HG02798 (cell line): ENCODE results near the gene DES.
A peak's percentile ranks its signal among the peaks of the same experiment; 100 is the strongest.

Experiments
- ATAC-seq: cut with Tn5 transposase; IDR thresholded peaks from one replicate; pipeline ENCODE4 v1.9.1; 2021; ENCODE audit warnings: mild to moderate bottlenecking; ENCODE audit not compliant: unreplicated experiment, poor library complexity

The DES gene

GRCh38 chr2:219470429-219470828 lies 52.3 kb downstream of the DES start:
- ATAC-seq, result no peak

GRCh38 chr2:219471476-219472371 lies 53.5 kb downstream of the DES start:
- ATAC-seq, result no peak

GRCh38 chr2:219472629-219473187 lies 54.5 kb downstream of the DES start:
- no peak for ATAC-seq

- ATAC-seq, result no peak
Measured at GRCh38 chr2:219473511-219473910, 55.3 kb downstream of the DES start.

DNA sequence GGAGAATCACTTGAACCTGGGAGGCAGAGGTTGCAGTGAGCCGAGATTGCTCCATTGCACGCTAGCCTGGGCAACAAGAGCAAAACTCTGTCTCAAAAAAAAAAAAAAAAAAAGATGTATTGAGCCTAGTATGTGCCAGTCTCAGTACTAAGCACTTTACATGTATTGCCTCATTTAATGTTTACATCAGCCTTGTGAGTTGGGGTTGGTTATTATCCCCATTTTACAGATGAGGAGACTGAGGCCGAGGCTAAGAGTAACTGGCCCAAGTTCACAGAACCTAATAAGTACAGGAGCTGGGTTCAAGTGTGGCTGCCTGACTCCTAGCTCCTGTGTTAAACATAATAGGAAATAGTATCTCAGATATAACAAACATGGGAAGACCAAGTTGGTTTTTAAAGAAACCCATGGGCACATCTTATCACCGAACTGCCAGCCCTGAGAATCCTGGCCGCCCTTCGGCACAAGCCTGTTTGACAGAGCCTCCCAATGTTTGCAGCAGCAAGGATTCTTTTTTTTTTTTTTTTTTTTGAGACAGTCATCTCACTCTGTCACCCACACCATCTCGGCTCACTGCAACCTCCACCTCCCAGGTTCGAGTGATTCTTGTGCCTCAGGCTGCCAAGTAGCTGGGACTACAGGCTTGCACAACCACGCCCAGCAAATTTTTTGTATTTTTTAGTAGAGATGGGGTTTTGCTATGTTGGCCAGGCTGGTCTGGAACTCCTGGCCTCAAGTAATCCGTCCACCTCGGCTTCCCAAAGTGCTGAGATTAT lies 56.3 kb downstream of the DES start:
- ATAC-seq, result no peak

GRCh38 chr2:219475278-219475677 lies 57.1 kb downstream of the DES start:
- no peak for ATAC-seq

DNA sequence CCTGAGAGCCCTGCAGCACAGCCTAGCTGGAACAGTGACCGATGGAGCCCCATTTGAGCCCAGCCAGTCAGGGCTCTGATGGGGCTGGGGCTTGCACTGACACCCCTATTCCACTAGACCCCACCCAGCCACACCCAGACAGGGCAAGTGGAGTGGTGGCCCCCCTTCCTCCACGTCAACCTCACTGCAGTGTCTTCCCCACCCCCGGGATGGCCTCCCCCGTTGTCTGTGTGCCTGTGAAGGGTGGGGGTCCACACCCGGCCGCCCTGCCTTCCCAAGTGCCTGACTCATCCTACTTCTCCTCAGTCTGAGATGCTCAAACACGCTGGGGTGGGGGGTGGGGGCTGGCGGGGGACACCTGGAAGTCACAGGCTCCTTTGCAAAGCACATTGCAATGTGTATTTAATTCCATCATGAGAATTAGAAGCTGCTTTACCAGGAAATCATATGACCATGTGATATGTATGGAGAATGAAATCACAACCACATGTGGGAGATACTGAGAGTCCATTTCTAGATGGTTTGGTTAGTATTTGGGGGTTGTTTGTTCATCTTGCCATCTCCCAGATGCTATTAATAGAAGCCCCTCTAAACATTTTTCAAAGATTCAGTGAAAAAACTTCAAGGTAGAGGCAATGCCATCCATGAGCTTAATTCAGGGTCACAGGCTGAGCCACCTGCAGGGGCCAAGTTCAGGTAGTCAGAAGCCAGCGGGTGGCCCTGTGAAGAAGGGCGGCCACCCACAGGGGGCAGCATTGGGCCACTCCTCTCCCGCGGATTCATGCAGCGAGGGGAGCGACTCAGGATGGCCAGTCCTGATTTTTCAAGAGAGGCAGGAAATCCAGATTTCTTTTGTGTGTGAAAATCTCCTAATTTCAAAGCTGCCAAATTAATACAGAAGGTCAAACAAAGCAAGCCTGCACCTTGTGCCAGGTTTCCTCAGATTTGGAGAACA lies 57.8 kb downstream of the DES start:
- ATAC-seq, result peak; percentile 42
